ENCODE results near the gene LIM2. TPM values are rescaled to one million over a fixed set of nuclear protein-coding genes. Genes with fewer than 3 reads are reported as not detected.

Gene LIM2
- polyA plus RNA-seq, 2 of the 4 experiments (the other 2 are of a cell fraction), result not detected

DNA sequence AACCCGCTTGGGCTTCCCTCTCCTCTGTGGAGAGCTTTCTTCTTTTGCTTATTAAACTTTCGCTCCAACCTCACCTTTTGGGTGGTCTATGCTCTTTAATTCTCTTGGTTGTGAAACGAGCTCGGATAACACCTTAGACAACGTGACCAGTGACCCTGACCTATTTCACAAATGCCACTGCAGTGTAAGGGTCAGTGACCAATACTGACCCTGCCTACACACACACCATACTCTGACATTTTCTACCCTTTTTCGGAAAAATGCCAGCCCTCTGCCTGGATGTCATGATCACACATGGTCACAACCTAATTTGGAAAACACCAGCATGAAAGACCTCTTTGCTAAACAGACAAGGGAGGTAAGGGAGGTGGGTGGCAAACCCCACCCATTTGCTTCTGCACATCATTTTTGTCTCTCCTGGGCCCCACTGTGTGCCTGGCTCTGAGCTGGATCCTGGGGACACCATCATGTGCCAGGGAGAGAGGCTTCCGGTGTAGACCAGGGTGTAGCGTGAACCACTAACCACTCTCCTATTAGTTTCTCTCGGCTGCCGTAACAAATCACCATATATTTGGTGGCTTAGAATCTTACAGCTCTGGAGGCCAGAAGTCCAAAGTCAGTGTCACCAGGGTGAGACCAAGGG lies 31.5 kb downstream of the LIM2 start:
- Histone ChIP-seq H3K27ac (no peak overlapping the region; a peak in 1 of 6 replicates), H3K9me3 (no peaks in the 10 kb centered on the region), H3K4me2 (no peak overlapping the region), H3K4me3 (no peak overlapping the region), H3K4me1 (peaks cover 40% of the 10 kb centered on the region)
- ATAC-seq, result no peak
- TF ChIP-seq HOXA7 (CRISPR knock-in tag; IDR thresholded peaks at IDR 0.05) (no peak), CHD2 (IDR thresholded peaks at IDR 0.05; ENCODE audit: low read length, partially characterized antibody) (no peak), MYC (IDR thresholded peaks at IDR 0.05; ENCODE audit: borderline replicate concordance, low read length) (no peak), ESRRA (IDR thresholded peaks at IDR 0.05; ENCODE audit: borderline replicate concordance, low read length) (no peak), RCOR1 (IDR thresholded peaks at IDR 0.05; ENCODE audit: low read depth, low read length) (no peak), EHF (CRISPR knock-in tag; IDR thresholded peaks at IDR 0.05) (no peak), NR3C1 (IDR thresholded peaks at IDR 0.05) (no peak), POLR2AphosphoS2 (conservative IDR thresholded peaks at IDR 0.05; ENCODE audit: low read length) (no peak), FOSL2 (IDR thresholded peaks at IDR 0.05) (no peak), FOSL2 (CRISPR knock-in tag; IDR thresholded peaks at IDR 0.05) (no peak), TP53 (CRISPR knock-in tag; IDR thresholded peaks at IDR 0.05) (no peak), SREBF2 (IDR thresholded peaks at IDR 0.05) (no peak)
- TF ChIP-seq, protein P1, sequence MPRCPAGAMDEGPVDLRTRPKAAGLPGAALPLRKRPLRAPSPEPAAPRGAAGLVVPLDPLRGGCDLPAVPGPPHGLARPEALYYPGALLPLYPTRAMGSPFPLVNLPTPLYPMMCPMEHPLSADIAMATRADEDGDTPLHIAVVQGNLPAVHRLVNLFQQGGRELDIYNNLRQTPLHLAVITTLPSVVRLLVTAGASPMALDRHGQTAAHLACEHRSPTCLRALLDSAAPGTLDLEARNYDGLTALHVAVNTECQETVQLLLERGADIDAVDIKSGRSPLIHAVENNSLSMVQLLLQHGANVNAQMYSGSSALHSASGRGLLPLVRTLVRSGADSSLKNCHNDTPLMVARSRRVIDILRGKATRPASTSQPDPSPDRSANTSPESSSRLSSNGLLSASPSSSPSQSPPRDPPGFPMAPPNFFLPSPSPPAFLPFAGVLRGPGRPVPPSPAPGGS (IDR thresholded peaks at IDR 0.05), result no peak
- TF ChIP-seq, protein P2, sequence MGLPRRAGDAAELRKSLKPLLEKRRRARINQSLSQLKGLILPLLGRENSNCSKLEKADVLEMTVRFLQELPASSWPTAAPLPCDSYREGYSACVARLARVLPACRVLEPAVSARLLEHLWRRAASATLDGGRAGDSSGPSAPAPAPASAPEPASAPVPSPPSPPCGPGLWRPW (IDR thresholded peaks at IDR 0.05), result no peak
- TF ChIP-seq, protein P3, sequence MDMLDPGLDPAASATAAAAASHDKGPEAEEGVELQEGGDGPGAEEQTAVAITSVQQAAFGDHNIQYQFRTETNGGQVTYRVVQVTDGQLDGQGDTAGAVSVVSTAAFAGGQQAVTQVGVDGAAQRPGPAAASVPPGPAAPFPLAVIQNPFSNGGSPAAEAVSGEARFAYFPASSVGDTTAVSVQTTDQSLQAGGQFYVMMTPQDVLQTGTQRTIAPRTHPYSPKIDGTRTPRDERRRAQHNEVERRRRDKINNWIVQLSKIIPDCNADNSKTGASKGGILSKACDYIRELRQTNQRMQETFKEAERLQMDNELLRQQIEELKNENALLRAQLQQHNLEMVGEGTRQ (IDR thresholded peaks at IDR 0.05), result no peak
- POLR2A ChIA-PET, result interaction anchor here (1.1 kb wide), 1 partner anchor 17 kb away, joined by 4 read pairs; no protein-coding TSS in a partner anchor
- DNase-seq (ENCODE audit: low read depth in 1 of 2, low spot score in 1 of 2), result no peak
- 93% methylated on average over 10 of the region's 10 CpGs for WGBS (ENCODE audit: missing lambda C conversion rate)
- FAIRE-seq, result no peak
- CTCF ChIA-PET, result interaction anchor here (1.0 to 1.5 kb wide), 3 partner anchors 9 to 41 kb away, joined by 3 to 6 read pairs (median 3); no protein-coding TSS in a partner anchor

DNA sequence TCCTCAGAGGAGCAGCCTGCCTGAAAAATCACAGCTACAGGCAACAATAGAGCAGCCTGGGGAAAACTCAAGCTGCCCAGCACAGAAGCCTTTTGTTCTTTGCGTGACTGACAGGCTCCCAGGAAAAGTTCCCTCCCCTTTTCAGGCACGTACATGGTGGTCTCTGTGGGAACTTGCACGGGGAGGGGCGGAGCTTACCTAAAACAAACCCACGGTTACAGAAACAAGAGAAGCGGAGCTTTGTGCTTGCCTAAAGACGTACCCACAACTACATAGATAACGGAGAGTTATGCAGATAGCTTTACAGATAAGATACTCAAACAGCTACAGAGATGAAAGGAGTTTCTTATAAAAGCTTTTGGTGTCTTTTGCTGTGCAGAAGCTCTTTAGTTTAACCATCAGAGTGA lies 33.0 kb downstream of the LIM2 start:
- DNase-seq (ENCODE audit: low read depth in 1 of 2, low spot score in 1 of 2) (no peak), ATAC-seq (no peak), FAIRE-seq (no peak)
- Histone ChIP-seq H3K4me1 (peaks cover 44% of the 10 kb centered on the region), H3K4me3 (no peak overlapping the region), H3K4me2 (no peak overlapping the region), H3K27ac (peak overlapping the region in 1 of 2 experiments; percentile 58; a peak in 4 of 6 replicates), H3K9me3 (no peaks in the 10 kb centered on the region)
- no peak for TF ChIP-seq FOXS1 (CRISPR knock-in tag; IDR thresholded peaks at IDR 0.05)
- no peak for TF ChIP-seq HOXA7 (CRISPR knock-in tag; IDR thresholded peaks at IDR 0.05)
- TF ChIP-seq, protein P4, sequence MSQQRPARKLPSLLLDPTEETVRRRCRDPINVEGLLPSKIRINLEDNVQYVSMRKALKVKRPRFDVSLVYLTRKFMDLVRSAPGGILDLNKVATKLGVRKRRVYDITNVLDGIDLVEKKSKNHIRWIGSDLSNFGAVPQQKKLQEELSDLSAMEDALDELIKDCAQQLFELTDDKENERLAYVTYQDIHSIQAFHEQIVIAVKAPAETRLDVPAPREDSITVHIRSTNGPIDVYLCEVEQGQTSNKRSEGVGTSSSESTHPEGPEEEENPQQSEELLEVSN (IDR thresholded peaks at IDR 0.05; ENCODE audit: borderline replicate concordance, low read depth), result no peak
- TF ChIP-seq HOXB13 (CRISPR knock-in tag; IDR thresholded peaks at IDR 0.05; ENCODE audit: low read depth), result no peak
- TF ChIP-seq HDAC2 (IDR thresholded peaks at IDR 0.05), result no peak
- TF ChIP-seq, protein P2 (IDR thresholded peaks at IDR 0.05), result no peak
- TF ChIP-seq POLR2A (IDR thresholded peaks at IDR 0.05; ENCODE audit: low read length), result no peak
- TF ChIP-seq ZFP36 (IDR thresholded peaks at IDR 0.05; ENCODE audit: borderline replicate concordance, partially characterized antibody), result no peak
- TF ChIP-seq GATA3 (IDR thresholded peaks at IDR 0.05; ENCODE audit: borderline replicate concordance), result no peak
- TF ChIP-seq JUNB (IDR thresholded peaks at IDR 0.05), result no peak
- TF ChIP-seq PHF8 (IDR thresholded peaks at IDR 0.05; ENCODE audit: borderline replicate concordance, low read depth), result no peak
- no peak for TF ChIP-seq ZC3H11A (IDR thresholded peaks at IDR 0.05)
- TF ChIP-seq FOSL2 (IDR thresholded peaks at IDR 0.05), result no peak
- no peak for TF ChIP-seq FOSL2 (CRISPR knock-in tag; IDR thresholded peaks at IDR 0.05)
- TF ChIP-seq CHD2 (IDR thresholded peaks at IDR 0.05; ENCODE audit: low read length, partially characterized antibody), result no peak
- CTCF ChIA-PET, result interaction anchor here (0.9 to 1.7 kb wide), 3 partner anchors 11 to 17 kb away, joined by 3 to 4 read pairs (median 3); partner anchors contain the start of gene VSIG10L
- POLR2A ChIA-PET, result no interaction called here
- WGBS (ENCODE audit: missing lambda C conversion rate), result 67% methylated on average over 8 of the region's 8 CpGs

Measured in A549 (cell line).